ENCODE data around the gene PIP5K1C. TPM values are rescaled to one million over a fixed set of nuclear protein-coding genes. Genes with fewer than 3 reads are reported as not detected.
A peak's percentile ranks its signal among the peaks of the same experiment; 100 is the strongest.

PIP5K1C gene
- total RNA-seq, 1 experiment from 2014 or later, result 35.5 TPM

- Histone ChIP-seq H3K27ac (ENCODE audit: low read depth, low read length, poor library complexity, severe bottlenecking) (no peak overlapping the region), H3K4me3 (ENCODE audit: low read depth, low read length, poor library complexity, severe bottlenecking) (no peak overlapping the region), H3K36me3 (ENCODE audit: insufficient read depth, low read length, poor library complexity, severe bottlenecking) (peaks cover 8% of the 10 kb centered on the region), H3K4me1 (ENCODE audit: insufficient read depth, low read length, poor library complexity, severe bottlenecking) (no peaks in the 10 kb centered on the region), H3K27me3 (replicated peaks; ENCODE audit: insufficient read depth, low read depth, low read length, poor library complexity) (no peaks in the 10 kb centered on the region), H3K9me3 (ENCODE audit: low read depth, low read length, poor library complexity, severe bottlenecking) (no peaks in the 10 kb centered on the region)
- peak; percentile 22 for DNase-seq (ENCODE audit: low spot score)
- TF ChIP-seq CTCF (conservative IDR thresholded peaks at IDR 0.05; ENCODE audit: low read depth, low read length), result no peak
- TF ChIP-seq EZH2 (IDR thresholded peaks at IDR 0.05; ENCODE audit: borderline replicate concordance, low read depth, low read length, poor library complexity, severe bottlenecking), result no peak
- no TSS peak for BruUV-seq (replicated peaks)
- ChIA-PET CTCF (no interaction called here), POLR2A (ENCODE audit: low non-redundant PET) (no interaction called here)
- intact Hi-C loops (cut with micrococcal nuclease; ENCODE audit: unreplicated experiment), result no loop called here
Measured at GRCh38 chr19:3644351-3645066, 55.8 kb downstream of the PIP5K1C start.

- H3K9me3 ChIP-seq (ENCODE audit: low read depth, low read length, poor library complexity, severe bottlenecking), result no peaks in the 10 kb centered on the region
- DNase-seq (ENCODE audit: low spot score), result no peak
- intact Hi-C loops (cut with micrococcal nuclease; ENCODE audit: unreplicated experiment), result no loop called here
- H3K36me3 ChIP-seq (ENCODE audit: insufficient read depth, low read length, poor library complexity, severe bottlenecking), result peaks cover 8% of the 10 kb centered on the region
- no peak overlapping the region for H3K27ac ChIP-seq (ENCODE audit: low read depth, low read length, poor library complexity, severe bottlenecking)
- TF ChIP-seq EZH2 (IDR thresholded peaks at IDR 0.05; ENCODE audit: borderline replicate concordance, low read depth, low read length, poor library complexity, severe bottlenecking) (no peak), CTCF (conservative IDR thresholded peaks at IDR 0.05; ENCODE audit: low read depth, low read length) (no peak)
- no peaks in the 10 kb centered on the region for H3K27me3 ChIP-seq (replicated peaks; ENCODE audit: insufficient read depth, low read depth, low read length, poor library complexity)
- no peak overlapping the region for H3K4me3 ChIP-seq (ENCODE audit: low read depth, low read length, poor library complexity, severe bottlenecking)
- BruUV-seq (replicated peaks), result no TSS peak
- ChIA-PET POLR2A (ENCODE audit: low non-redundant PET) (no interaction called here), CTCF (no interaction called here)
- H3K4me1 ChIP-seq (ENCODE audit: insufficient read depth, low read length, poor library complexity, severe bottlenecking), result no peaks in the 10 kb centered on the region
Measured at GRCh38 chr19:3643674-3644313, 56.5 kb downstream of the PIP5K1C start.

GRCh38 chr19:3642987-3643673 is 57.1 kb downstream of the PIP5K1C start:
- DNase-seq (ENCODE audit: low spot score), result peak; percentile 36
- TF ChIP-seq EZH2 (IDR thresholded peaks at IDR 0.05; ENCODE audit: borderline replicate concordance, low read depth, low read length, poor library complexity, severe bottlenecking) (no peak), CTCF (conservative IDR thresholded peaks at IDR 0.05; ENCODE audit: low read depth, low read length) (no peak)
- no TSS peak for BruUV-seq (replicated peaks)
- H3K9me3 ChIP-seq (ENCODE audit: low read depth, low read length, poor library complexity, severe bottlenecking), result no peaks in the 10 kb centered on the region
- ChIA-PET CTCF (interaction anchor here (0.6 kb wide), 1 partner anchor 367 kb away, joined by 4 read pairs; no protein-coding TSS in a partner anchor), POLR2A (ENCODE audit: low non-redundant PET) (no interaction called here)
- no peaks in the 10 kb centered on the region for H3K4me1 ChIP-seq (ENCODE audit: insufficient read depth, low read length, poor library complexity, severe bottlenecking)
- H3K4me3 ChIP-seq (ENCODE audit: low read depth, low read length, poor library complexity, severe bottlenecking), result no peak overlapping the region
- peaks cover 10% of the 10 kb centered on the region for H3K36me3 ChIP-seq (ENCODE audit: insufficient read depth, low read length, poor library complexity, severe bottlenecking)
- H3K27ac ChIP-seq (ENCODE audit: low read depth, low read length, poor library complexity, severe bottlenecking), result no peak overlapping the region
- no peaks in the 10 kb centered on the region for H3K27me3 ChIP-seq (replicated peaks; ENCODE audit: insufficient read depth, low read depth, low read length, poor library complexity)
- intact Hi-C loops (cut with micrococcal nuclease; ENCODE audit: unreplicated experiment), result no loop called here
